OCI-LY1 (cell line): Measurements from ENCODE around the gene NADK.
"Not testable (repeated sequence)": the region's sequence is repeated elsewhere in the genome, so short reads cannot be mapped to it uniquely, and the experiment has no call there.

Experiments used
- H2AFZ ChIP-seq: fragments of 200-600 bp; sonication (generic), shearing (Covaris generic); 2 replicates; pipeline ENCODE4 v1.6.0; 2014; ENCODE audit warnings: antibody characterized with exemption, mild to moderate bottlenecking, low read length
- H3F3A ChIP-seq: fragments of 200-600 bp; sonication (generic), shearing (Covaris generic); 2 replicates; pipeline ENCODE4 v1.6.0; 2014; ENCODE audit warnings: mild to moderate bottlenecking, antibody characterized with exemption, low read length, moderate library complexity; ENCODE audit not compliant: insufficient read depth
- H3K27ac ChIP-seq: fragments of 200-600 bp; sonication (generic); 2 replicates; pipeline ENCODE4 v1.5.1; 2014; ENCODE audit warnings: low read length, mixed run types, mild to moderate bottlenecking, low read depth; ENCODE audit not compliant: poor library complexity, severe bottlenecking
- H3K27me3 ChIP-seq: fragments of 200-600 bp; sonication (generic); 2 replicates; pipeline ENCODE4 v1.6.0; 2014; ENCODE audit warnings: antibody characterized with exemption, mild to moderate bottlenecking, low read length, moderate library complexity; ENCODE audit not compliant: insufficient read depth
- H3K36me3 ChIP-seq: fragments of 200-600 bp; sonication (generic); 2 replicates; pipeline ENCODE4 v1.6.1; 2014; ENCODE audit warnings: mild to moderate bottlenecking, antibody characterized with exemption, low read length, moderate library complexity, mixed read lengths; ENCODE audit not compliant: insufficient read depth
- H3K4me1 ChIP-seq: fragments of 200-600 bp; sonication (generic); 2 replicates; pipeline ENCODE4 v1.5.1; 2014; ENCODE audit warnings: mild to moderate bottlenecking, low read length, moderate library complexity; ENCODE audit not compliant: insufficient read depth, severe bottlenecking
- H3K4me2 ChIP-seq: fragments of 200-600 bp; sonication (generic), shearing (Covaris generic); 2 replicates; pipeline ENCODE4 v1.6.1; 2014; ENCODE audit warnings: low read length
- H3K4me3 ChIP-seq: fragments of 200-600 bp; sonication (generic); 2 replicates; pipeline ENCODE4 v1.5.1; 2014; ENCODE audit warnings: low read length, low read depth, mild to moderate bottlenecking, mixed read lengths; ENCODE audit not compliant: poor library complexity, severe bottlenecking
- H3K79me2 ChIP-seq: fragments of 200-600 bp; shearing (Covaris generic); 2 replicates; pipeline ENCODE4 v1.6.1; 2016; ENCODE audit warnings: mixed run types, low read length, mixed read lengths; ENCODE audit not compliant: insufficient read depth
- H3K9ac ChIP-seq: fragments of 200-600 bp; sonication (generic), shearing (Covaris generic); 2 replicates; pipeline ENCODE4 v1.6.1; 2014; ENCODE audit warnings: mild to moderate bottlenecking, low read length, mixed read lengths
- H3K9me2 ChIP-seq: fragments of 200-600 bp; sonication (generic), shearing (Covaris generic); 2 replicates; pipeline ENCODE4 v1.6.1; 2014; ENCODE audit warnings: low read depth, mild to moderate bottlenecking, low read length, mixed read lengths
- H3K9me3 ChIP-seq: fragments of 200-600 bp; shearing (Covaris generic); 2 replicates; pipeline ENCODE4 v1.6.1; 2014; ENCODE audit warnings: low read length, mixed read lengths
- H4K20me1 ChIP-seq: fragments of 200-600 bp; sonication (generic), shearing (Covaris generic); 2 replicates; pipeline ENCODE4 v1.6.0; 2016; ENCODE audit warnings: mild to moderate bottlenecking, low read length; ENCODE audit not compliant: insufficient read depth
- EZH2 ChIP-seq: fragments of 200-600 bp; sonication (generic), shearing (Covaris generic); IDR thresholded peaks from 2 replicates; pipeline ENCODE4 v1.8.0; 2017; ENCODE audit warnings: borderline replicate concordance, mixed run types, mild to moderate bottlenecking, antibody characterized with exemption, low read length, moderate library complexity, mixed read lengths
- TF ChIP-seq, protein P1 (sequence below): fragments of 200-600 bp; sonication (generic), shearing (Covaris generic); IDR thresholded peaks from 2 replicates; pipeline ENCODE4 v1.5.1; 2017; ENCODE audit warnings: mild to moderate bottlenecking, antibody characterized with exemption, low read length, moderate library complexity, mixed read lengths

The NADK gene

GRCh38 chr1:1741013-1741412 lies 37.3 kb downstream of the NADK start:
- H3K79me2 ChIP-seq, H3K4me2 ChIP-seq, H3K4me3 ChIP-seq, H3F3A ChIP-seq, H3K9me3 ChIP-seq, H3K27ac ChIP-seq, H3K9me2 ChIP-seq, H3K36me3 ChIP-seq, H3K9ac ChIP-seq, H2AFZ ChIP-seq, H3K27me3 ChIP-seq, H4K20me1 ChIP-seq: not testable (repeated sequence)
- peaks cover 16% of the 10 kb centered on the region for H3K4me1 ChIP-seq

DNA sequence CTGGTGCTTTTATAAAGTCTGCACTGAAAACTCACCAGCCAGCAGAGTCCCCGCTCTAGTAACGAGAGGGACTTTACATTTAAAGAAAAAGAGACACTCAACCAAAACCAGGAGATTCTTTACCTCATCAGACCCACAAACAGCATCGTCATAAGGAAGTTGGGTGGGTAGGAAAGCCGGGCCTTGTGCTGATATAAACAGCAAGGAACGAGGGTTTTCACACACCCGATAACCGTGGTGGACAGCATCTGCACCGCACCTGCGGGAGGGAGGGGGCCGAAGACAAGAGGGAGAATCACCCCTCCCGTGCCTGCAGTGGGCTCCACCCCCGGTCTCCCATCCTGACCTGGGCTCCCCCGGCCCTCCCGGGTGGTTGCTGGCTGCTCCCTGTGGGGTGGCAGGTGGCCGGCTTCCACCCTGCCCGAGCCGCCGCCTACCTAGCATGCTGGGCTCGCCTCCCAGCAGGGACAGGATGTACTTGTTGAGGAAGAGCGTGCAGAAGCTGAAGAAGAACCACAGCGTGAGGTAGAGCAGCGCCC lies 39.4 kb downstream of the NADK start:
- not testable (repeated sequence) for H3K4me2 ChIP-seq, H3K9me2 ChIP-seq, H3F3A ChIP-seq, H3K27me3 ChIP-seq, H4K20me1 ChIP-seq, H3K36me3 ChIP-seq, H3K9ac ChIP-seq, H3K9me3 ChIP-seq, H3K4me3 ChIP-seq, H3K79me2 ChIP-seq, H2AFZ ChIP-seq
- peaks cover 24% of the 10 kb centered on the region for H3K4me1 ChIP-seq
- peak overlapping the region; percentile 49 for H3K27ac ChIP-seq

DNA sequence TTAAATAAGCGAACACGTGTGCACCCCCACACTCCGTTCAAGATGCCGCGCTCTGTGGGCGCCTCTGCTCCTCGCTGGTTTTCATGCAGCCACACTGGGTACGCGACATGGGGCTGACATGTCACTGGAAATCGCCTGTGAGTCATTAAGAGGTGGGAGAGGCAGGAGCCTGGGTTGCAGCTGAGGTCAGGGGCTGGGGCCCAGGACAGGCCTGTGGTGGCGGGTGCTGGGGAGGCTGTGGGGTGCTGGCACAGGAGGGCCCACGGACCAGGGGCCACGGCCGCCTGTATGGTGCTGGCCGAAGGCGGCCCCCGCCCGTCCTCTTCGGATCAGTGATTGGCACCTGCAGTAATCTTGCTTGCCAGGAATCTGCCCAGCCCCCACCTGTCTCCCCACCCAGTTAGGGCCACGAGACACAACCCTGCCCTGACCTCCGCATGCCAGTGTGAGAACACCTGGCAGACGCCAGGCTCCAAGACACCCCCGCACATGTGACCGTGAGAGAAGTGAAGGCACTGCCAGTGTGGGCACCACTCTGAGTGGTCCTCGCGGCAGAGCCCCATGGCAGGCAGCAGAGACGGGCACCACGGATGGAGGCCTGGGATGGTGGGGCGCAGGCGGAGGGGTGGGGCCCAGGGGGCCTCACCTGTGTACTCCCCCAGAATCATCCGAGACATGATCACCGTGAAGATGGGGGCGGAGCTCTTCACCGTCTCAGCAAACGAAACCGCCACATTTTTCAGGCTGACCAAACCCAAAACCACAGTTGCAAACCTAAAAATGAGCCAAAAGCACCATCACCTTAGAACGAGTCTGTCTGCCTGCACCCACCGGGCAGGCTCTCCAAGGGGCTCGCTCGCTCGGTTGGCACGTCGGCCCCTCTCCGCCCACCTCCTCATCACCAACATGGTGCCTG lies 40.3 kb downstream of the NADK start:
- H3K27me3 ChIP-seq, H3K9ac ChIP-seq, H3K4me3 ChIP-seq, H3K9me2 ChIP-seq, H3K79me2 ChIP-seq, H3K9me3 ChIP-seq, H4K20me1 ChIP-seq, H3K36me3 ChIP-seq, H2AFZ ChIP-seq, H3F3A ChIP-seq: not testable (repeated sequence)
- H3K27ac ChIP-seq, result peak overlapping the region; percentile 77
- H3K4me2 ChIP-seq, result peak overlapping the region; percentile 27; the same call in 1 of the 2 replicates
- H3K4me1 ChIP-seq, result peaks cover 24% of the 10 kb centered on the region

GRCh38 chr1:1732381-1732780 lies 45.9 kb downstream of the NADK start:
- Histone ChIP-seq H3K36me3 (peaks cover 20% of the 10 kb centered on the region), H3K4me3 (no peak overlapping the region), H3K4me1 (peaks cover 9% of the 10 kb centered on the region), H3K4me2 (no peak overlapping the region), H3K27ac (no peak overlapping the region), H3K79me2 (no peaks in the 10 kb centered on the region), H3F3A (no peaks in the 10 kb centered on the region), H3K27me3 (no peaks in the 10 kb centered on the region), H2AFZ (no peak overlapping the region), H3K9me2 (no peaks in the 10 kb centered on the region), H4K20me1 (no peaks in the 10 kb centered on the region), H3K9ac (no peak overlapping the region), H3K9me3 (no peaks in the 10 kb centered on the region)
- no peak for TF ChIP-seq EZH2
- TF ChIP-seq, protein P1, sequence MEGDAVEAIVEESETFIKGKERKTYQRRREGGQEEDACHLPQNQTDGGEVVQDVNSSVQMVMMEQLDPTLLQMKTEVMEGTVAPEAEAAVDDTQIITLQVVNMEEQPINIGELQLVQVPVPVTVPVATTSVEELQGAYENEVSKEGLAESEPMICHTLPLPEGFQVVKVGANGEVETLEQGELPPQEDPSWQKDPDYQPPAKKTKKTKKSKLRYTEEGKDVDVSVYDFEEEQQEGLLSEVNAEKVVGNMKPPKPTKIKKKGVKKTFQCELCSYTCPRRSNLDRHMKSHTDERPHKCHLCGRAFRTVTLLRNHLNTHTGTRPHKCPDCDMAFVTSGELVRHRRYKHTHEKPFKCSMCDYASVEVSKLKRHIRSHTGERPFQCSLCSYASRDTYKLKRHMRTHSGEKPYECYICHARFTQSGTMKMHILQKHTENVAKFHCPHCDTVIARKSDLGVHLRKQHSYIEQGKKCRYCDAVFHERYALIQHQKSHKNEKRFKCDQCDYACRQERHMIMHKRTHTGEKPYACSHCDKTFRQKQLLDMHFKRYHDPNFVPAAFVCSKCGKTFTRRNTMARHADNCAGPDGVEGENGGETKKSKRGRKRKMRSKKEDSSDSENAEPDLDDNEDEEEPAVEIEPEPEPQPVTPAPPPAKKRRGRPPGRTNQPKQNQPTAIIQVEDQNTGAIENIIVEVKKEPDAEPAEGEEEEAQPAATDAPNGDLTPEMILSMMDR, result no peak
